ENCODE results near the gene TBCE.
"Not testable (repeated sequence)": the region's sequence is repeated elsewhere in the genome, so short reads cannot be mapped to it uniquely, and the experiment has no call there.

DNA sequence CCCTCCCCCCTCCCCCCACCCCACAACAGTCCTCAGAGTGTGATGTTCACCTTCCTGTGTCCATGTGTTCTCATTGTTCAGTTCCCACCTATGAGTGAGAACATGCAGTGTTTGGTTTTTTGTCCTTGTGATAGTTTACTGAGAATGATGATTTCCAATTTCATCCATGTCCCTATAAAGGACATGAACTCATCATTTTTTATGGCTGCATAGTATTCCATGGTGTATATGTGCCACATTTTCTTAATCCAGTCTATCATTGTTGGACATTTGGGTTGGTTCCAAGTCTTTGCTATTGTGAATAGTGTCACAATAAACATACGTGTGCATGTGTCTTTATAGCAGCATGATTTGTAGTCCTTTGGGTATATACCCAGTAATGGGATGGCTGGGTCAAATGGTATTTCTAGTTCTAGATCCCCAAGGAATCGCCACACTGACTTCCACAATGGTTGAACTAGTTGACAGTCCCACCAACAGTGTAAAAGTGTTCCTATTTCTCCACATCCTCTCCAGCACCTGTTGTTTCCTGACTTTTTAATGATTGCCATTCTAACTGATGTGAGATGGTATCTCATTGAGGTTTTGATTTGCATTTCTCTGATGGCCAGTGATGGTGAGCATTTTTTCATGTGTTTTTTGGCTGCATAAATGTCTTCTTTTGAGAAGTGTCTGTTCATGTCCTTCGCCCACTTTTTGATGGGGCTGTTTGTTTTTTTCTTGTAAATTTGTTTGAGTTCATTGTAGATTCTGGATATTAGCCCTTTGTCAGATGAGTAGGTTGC, 14.9 kb downstream of the TBCE start:
- TF ChIP-seq, protein P1, sequence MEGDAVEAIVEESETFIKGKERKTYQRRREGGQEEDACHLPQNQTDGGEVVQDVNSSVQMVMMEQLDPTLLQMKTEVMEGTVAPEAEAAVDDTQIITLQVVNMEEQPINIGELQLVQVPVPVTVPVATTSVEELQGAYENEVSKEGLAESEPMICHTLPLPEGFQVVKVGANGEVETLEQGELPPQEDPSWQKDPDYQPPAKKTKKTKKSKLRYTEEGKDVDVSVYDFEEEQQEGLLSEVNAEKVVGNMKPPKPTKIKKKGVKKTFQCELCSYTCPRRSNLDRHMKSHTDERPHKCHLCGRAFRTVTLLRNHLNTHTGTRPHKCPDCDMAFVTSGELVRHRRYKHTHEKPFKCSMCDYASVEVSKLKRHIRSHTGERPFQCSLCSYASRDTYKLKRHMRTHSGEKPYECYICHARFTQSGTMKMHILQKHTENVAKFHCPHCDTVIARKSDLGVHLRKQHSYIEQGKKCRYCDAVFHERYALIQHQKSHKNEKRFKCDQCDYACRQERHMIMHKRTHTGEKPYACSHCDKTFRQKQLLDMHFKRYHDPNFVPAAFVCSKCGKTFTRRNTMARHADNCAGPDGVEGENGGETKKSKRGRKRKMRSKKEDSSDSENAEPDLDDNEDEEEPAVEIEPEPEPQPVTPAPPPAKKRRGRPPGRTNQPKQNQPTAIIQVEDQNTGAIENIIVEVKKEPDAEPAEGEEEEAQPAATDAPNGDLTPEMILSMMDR (IDR thresholded peaks at IDR 0.05), result not testable (repeated sequence)
- TF ChIP-seq POLR2A, EP300 (IDR thresholded peaks at IDR 0.05): not testable (repeated sequence)
